Stimulated activated naive CD4-positive, alpha-beta T cell treated with Interleukin-2 at 50 U/mL for 16 hours (primary cell): ENCODE results near the gene GTF3C1.
A peak's percentile ranks its signal among the peaks of the same experiment; 100 is the strongest.
"Not testable (repeated sequence)": the region's sequence is repeated elsewhere in the genome, so short reads cannot be mapped to it uniquely, and the experiment has no call there.

Source experiments
- DNase-seq: peaks from one replicate; lab custom pipeline; 2025; lab: John Stamatoyannopoulos, UW

The GTF3C1 gene

GRCh38 chr16:27549746-27550581, at the start of gene GTF3C1, which contains the start of gene KATNIP:
TSS of gene GTF3C1 (minus strand) at chr16:27549913. CDS start at chr16:27549890, 23 bp downstream.
TSS of gene KATNIP (plus strand) at chr16:27550144. CDS start at chr16:27550171, 27 bp downstream.
- peak; percentile 100 for DNase-seq

GRCh38 chr16:27598931-27599565, 49.3 kb upstream of the GTF3C1 start:
- DNase-seq: no peak

GRCh38 chr16:27598220-27598619, 48.5 kb upstream of the GTF3C1 start:
- DNase-seq: no peak

GRCh38 chr16:27597361-27597760, 47.6 kb upstream of the GTF3C1 start:
- no peak for DNase-seq

- no peak for DNase-seq
These were observed 46.7 kb upstream of the GTF3C1 start for GRCh38 chr16:27596411-27596810.

- no peak for DNase-seq
These were observed 46.3 kb upstream of the GTF3C1 start for GRCh38 chr16:27595993-27596392.

GRCh38 chr16:27595475-27595874, 45.8 kb upstream of the GTF3C1 start:
- DNase-seq: no peak

GRCh38 chr16:27591837-27592236, 42.1 kb upstream of the GTF3C1 start:
- no peak for DNase-seq

- DNase-seq: no peak
These were observed 38.3 kb upstream of the GTF3C1 start for GRCh38 chr16:27588057-27588456.

- no peak for DNase-seq
These were observed 37.0 kb upstream of the GTF3C1 start for GRCh38 chr16:27586711-27587110.

- no peak for DNase-seq
These were observed 35.5 kb upstream of the GTF3C1 start for GRCh38 chr16:27585200-27585599.

- no peak for DNase-seq
These were observed 33.9 kb upstream of the GTF3C1 start for GRCh38 chr16:27583634-27584033.

GRCh38 chr16:27582883-27583282, 33.2 kb upstream of the GTF3C1 start:
- DNase-seq: no peak

- no peak for DNase-seq
These were observed 29.6 kb upstream of the GTF3C1 start for GRCh38 chr16:27579087-27579980.

- no peak for DNase-seq
These were observed 27.0 kb upstream of the GTF3C1 start for GRCh38 chr16:27576729-27577128.

- DNase-seq: no peak
These were observed 23.0 kb upstream of the GTF3C1 start for GRCh38 chr16:27572711-27573110.

GRCh38 chr16:27571433-27572326, 22.0 kb upstream of the GTF3C1 start:
- no peak for DNase-seq

- not testable (repeated sequence) for DNase-seq
These were observed 21.3 kb upstream of the GTF3C1 start for GRCh38 chr16:27570986-27571385.

- DNase-seq: no peak
These were observed 18.4 kb upstream of the GTF3C1 start for GRCh38 chr16:27568077-27568476.

GRCh38 chr16:27566417-27566816, 16.7 kb upstream of the GTF3C1 start:
- DNase-seq: no peak

GRCh38 chr16:27564224-27564623, 14.5 kb upstream of the GTF3C1 start:
- DNase-seq: no peak
